Measurements from ENCODE around the gene MCF2L2.

- TF ChIP-seq USF2 (IDR thresholded peaks at IDR 0.05; ENCODE audit: low read depth, low read length) (no peak), USF2 (CRISPR knock-in tag; IDR thresholded peaks at IDR 0.05; ENCODE audit: borderline replicate concordance) (no peak), ELF4 (CRISPR knock-in tag; IDR thresholded peaks at IDR 0.05; ENCODE audit: borderline replicate concordance) (no peak), POLR2AphosphoS5 (IDR thresholded peaks at IDR 0.05; ENCODE audit: low read depth, low read length) (no peak), ZNF766 (CRISPR knock-in tag; IDR thresholded peaks at IDR 0.05; ENCODE audit: borderline replicate concordance) (no peak), EP300 (IDR thresholded peaks at IDR 0.05; ENCODE audit: low read depth in 2 of 2, low read length in 2 of 2) (no peak), EP300 (CRISPR knock-in tag; IDR thresholded peaks at IDR 0.05; ENCODE audit: borderline replicate concordance) (no peak), CTCF (CRISPR knock-in tag; IDR thresholded peaks at IDR 0.05) (peak; percentile 79), RAD21 (CRISPR knock-in tag; IDR thresholded peaks at IDR 0.05) (peak; percentile 72), PREB (CRISPR knock-in tag; IDR thresholded peaks at IDR 0.05) (no peak), POLR2AphosphoS2 (IDR thresholded peaks at IDR 0.05; ENCODE audit: low read depth, low read length) (no peak), ZNF431 (CRISPR knock-in tag; IDR thresholded peaks at IDR 0.05; ENCODE audit: borderline replicate concordance, low read depth) (no peak), HMGXB4 (CRISPR knock-in tag; IDR thresholded peaks at IDR 0.05; ENCODE audit: borderline replicate concordance in 1 of 2, low read depth in 1 of 2) (no peak), TBX2 (CRISPR knock-in tag; IDR thresholded peaks at IDR 0.05; ENCODE audit: borderline replicate concordance) (no peak), ZSCAN25 (CRISPR knock-in tag; IDR thresholded peaks at IDR 0.05) (no peak), ZNF143 (CRISPR knock-in tag; IDR thresholded peaks at IDR 0.05) (no peak)
These were observed 42.5 kb downstream of the MCF2L2 start for GRCh38 chr3:183385698-183386613.

Measured in HepG2 (cell line).